HG03575 (cell line): ENCODE data around the gene AGAP3.

Source experiments
- ATAC-seq: cut with Tn5 transposase; IDR thresholded peaks from one replicate; pipeline ENCODE4 v1.9.1; 2021; ENCODE audit not compliant: unreplicated experiment, insufficient number of reproducible peaks, low FRiP score; ENCODE audit errors: extremely low read depth

The AGAP3 gene

DNA sequence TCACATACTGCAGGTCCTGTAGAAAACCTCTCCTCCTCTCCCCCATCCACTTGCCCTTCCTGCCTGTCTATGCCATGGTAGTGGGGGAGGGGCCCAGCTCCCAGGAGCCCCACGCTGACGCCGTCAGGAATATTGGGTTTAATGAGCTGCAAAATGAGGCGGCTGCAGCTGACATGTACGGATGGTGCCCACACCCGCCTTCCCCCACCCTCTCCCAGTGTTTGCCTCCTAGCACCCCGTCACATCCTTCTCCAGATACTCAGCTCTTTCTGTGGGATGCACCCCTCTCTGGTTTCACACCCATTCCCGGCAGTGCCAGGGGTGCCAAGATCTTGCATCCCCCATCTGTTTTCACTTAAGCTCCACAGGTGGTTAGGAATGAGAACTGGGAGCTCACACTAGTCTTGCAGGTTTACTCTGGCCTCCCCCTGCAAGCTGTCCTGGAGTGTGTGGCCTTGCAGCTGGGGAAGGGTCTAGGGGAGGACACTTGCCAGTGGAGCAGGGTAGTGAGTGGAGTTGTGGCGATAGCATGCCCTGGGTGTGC lies 55.1 kb downstream of the AGAP3 start:
- no peak for ATAC-seq

- ATAC-seq = no peak
Observed at GRCh38 chr7:151141855-151142685, 55.8 kb downstream of the AGAP3 start.

GRCh38 chr7:151142686-151143040 lies 56.4 kb downstream of the AGAP3 start:
- no peak for ATAC-seq

GRCh38 chr7:151143261-151144015 lies 57.2 kb downstream of the AGAP3 start:
- no peak for ATAC-seq

DNA sequence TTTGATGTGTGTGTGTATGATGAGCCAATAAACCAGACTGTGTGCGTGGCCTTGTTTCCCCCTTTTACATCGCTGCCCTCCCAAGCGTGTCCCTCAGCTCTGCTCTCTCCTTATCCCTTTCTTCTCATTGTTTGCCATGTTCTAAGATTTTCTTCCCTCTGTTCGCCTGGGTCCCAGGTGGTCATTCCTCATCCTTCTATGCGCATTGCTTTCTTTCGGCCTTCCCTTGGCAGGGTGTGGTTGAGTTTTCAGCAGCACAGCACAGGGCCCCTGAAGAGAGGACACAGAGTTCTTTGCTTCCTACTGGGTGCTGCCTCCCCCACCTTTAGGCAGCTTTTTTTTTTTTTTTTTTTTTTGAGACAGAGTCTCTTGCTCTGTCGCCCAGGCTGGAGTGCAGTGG lies 58.1 kb downstream of the AGAP3 start:
- ATAC-seq = no peak

- no peak for ATAC-seq
Observed at GRCh38 chr7:151146761-151147160, 60.5 kb downstream of the AGAP3 start.

DNA sequence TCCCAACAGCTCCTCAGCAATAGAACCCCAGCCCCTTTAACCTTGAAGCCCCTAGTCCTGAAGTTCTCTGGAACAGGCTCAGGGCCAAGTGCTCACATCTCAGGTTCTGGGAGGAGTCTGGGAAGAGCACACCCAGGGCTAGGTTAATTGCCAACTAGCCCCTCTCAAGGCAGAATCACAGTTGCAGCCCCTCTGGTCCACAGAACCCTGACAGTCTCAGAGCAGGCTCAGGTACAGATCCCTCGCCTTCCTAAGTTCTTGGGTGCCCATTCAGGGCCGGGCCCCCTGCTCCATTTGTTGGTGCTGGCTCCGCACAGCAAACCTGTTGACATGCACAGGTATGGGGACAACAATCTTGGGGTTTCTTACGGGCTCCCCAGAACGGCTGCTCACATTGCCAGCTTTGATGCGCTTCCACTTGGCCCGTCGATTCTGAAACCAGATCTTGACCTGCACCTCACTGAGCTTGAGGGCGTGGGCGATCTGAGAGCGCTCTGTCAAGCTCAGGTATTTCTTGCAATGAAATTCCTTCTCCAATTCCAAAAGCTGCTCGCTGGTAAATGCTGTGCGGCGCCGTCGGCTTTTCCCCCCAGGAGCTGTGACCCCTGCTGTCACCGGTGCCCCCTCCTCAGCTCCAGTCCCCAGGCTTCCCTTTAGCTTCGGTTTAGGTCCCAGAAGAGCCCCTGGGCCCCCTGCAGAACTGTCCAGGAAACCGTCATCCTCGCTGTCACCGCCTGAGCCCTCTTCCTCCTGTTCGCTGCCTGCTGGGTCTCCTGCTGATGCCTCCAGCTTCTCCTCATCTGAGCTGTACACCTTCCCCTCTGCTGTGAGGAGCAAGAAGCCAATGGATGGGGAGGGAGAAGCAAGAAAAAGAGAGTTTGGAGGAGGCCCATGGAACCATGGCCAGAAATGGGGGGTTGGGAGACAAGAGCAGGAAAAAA lies 62.3 kb downstream of the AGAP3 start:
- no peak for ATAC-seq

GRCh38 chr7:151150388-151150787 lies 64.1 kb downstream of the AGAP3 start:
- ATAC-seq = no peak

GRCh38 chr7:151152643-151153513 lies 66.6 kb downstream of the AGAP3 start:
- ATAC-seq = no peak

- no peak for ATAC-seq
Observed at GRCh38 chr7:151157645-151158329, 71.5 kb downstream of the AGAP3 start.

GRCh38 chr7:151161757-151162156 lies 75.5 kb downstream of the AGAP3 start:
- no peak for ATAC-seq

DNA sequence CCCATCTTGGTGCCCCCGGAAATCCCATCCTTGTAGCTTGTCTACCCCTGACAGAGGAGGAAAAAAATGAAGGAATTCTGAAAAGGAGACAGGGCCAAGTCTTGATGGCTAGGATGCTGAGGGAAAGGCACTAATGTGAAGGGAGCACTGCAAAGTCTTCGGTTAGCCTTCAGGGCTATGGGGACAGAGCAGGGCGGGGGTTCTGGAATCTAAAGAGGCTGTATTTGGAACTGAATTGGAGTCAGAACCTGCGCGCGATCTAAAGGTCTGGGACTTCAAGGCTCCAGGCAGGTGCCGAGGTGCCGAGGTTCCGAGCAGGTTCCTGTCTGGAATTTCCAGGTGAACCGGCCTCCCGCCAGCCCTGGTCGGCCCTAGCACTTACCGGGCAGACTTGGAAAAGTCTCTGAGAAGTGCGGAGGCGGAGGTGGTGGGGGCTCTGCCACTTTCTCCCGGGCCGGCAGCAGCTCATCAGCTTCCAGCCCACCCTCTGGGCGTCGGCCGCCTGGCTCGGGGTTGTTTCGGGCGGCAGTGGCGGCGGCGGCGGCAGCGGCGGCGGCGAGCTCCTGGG lies 80.4 kb downstream of the AGAP3 start:
- no peak for ATAC-seq

- ATAC-seq = no peak
Observed at GRCh38 chr7:151167197-151167961, 81.1 kb downstream of the AGAP3 start, which contains the start of gene GBX1. GBX1 (minus strand) TSS chr7:151167694; CDS start chr7:151167548, 146 bp downstream.

GRCh38 chr7:151168003-151168786 lies 81.9 kb downstream of the AGAP3 start:
- ATAC-seq = no peak

DNA sequence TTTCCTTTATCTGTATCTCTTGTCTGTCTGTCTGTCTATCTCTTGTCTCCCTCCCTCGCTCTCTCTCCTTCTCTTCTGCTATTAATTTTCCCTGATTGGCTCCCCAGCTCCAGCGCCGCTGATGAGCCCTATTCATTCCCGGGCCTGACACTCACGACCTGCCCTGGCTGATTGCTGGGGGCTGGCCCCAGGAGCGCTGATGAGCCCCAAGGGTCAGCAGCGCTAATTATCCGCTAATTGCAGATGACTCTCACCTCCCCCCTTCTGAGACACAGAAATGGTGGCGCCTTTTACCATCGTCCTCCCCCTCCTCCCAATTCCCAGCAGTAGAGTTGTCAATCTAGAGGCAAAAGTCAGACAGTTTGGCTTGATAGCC lies 82.5 kb downstream of the AGAP3 start:
- ATAC-seq = no peak
